ENCODE data around the gene ADCY9.

DNA sequence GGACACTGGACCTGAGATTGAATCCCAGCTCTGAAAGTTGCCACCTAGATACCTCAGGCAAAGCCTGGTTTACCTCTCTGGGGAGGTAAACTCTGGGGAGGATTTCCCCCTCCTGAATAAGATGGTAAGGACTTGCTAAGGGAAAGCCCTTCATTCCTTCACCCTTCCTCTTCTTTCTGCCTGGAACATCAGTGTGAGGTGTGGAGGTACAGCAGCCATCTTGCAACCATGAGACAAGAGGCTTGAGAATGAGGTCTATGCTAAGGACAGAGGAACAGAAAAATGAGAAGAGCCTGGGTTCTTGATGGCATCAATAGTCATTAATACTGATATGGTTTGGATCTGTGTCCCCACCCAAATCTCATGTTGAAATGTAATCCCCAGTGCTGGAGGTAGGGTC is 23.7 kb upstream of the ADCY9 start:
- TF ChIP-seq EZH2 (IDR thresholded peaks at IDR 0.05; ENCODE audit: borderline replicate concordance, insufficient read depth, low read depth, low read length, poor library complexity, severe bottlenecking): no peak
- TF ChIP-seq, protein P1, sequence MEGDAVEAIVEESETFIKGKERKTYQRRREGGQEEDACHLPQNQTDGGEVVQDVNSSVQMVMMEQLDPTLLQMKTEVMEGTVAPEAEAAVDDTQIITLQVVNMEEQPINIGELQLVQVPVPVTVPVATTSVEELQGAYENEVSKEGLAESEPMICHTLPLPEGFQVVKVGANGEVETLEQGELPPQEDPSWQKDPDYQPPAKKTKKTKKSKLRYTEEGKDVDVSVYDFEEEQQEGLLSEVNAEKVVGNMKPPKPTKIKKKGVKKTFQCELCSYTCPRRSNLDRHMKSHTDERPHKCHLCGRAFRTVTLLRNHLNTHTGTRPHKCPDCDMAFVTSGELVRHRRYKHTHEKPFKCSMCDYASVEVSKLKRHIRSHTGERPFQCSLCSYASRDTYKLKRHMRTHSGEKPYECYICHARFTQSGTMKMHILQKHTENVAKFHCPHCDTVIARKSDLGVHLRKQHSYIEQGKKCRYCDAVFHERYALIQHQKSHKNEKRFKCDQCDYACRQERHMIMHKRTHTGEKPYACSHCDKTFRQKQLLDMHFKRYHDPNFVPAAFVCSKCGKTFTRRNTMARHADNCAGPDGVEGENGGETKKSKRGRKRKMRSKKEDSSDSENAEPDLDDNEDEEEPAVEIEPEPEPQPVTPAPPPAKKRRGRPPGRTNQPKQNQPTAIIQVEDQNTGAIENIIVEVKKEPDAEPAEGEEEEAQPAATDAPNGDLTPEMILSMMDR (IDR thresholded peaks at IDR 0.05): no peak

Data from B cell (primary cell).